ENCODE results near the gene TMEM132D. TPM values are rescaled to one million over a fixed set of nuclear protein-coding genes. Genes with fewer than 3 reads are reported as not detected.

The TMEM132D gene
- total RNA-seq, 1 donor: not detected

GRCh38 chr12:129304529-129304928 lies 599.3 kb downstream of the TMEM132D start:
- no peak for DNase-seq (ENCODE audit: insufficient read length, low spot score, missing footprints)

GRCh38 chr12:129300011-129300410 lies 603.8 kb downstream of the TMEM132D start:
- H4K20me1 ChIP-seq (ENCODE audit: insufficient read depth, low read length): no peaks in the 10 kb centered on the region
- no peak overlapping the region for H3K27ac ChIP-seq (ENCODE audit: low read depth, low read length)
- no peaks in the 10 kb centered on the region for H3K9me3 ChIP-seq (ENCODE audit: low read depth, low read length)
- H3K4me2 ChIP-seq (ENCODE audit: insufficient read depth, low read length): no peak overlapping the region
- DNase-seq (ENCODE audit: insufficient read length, low spot score, missing footprints): no peak
- TF ChIP-seq CTCF (IDR thresholded peaks at IDR 0.05; ENCODE audit: extremely low read depth, low read depth, low read length): no peak
- no peak overlapping the region for H3K4me3 ChIP-seq (ENCODE audit: insufficient read depth, low read length)
- no peaks in the 10 kb centered on the region for H3K79me2 ChIP-seq (ENCODE audit: insufficient read depth, low read length)
- no peaks in the 10 kb centered on the region for H3K36me3 ChIP-seq (ENCODE audit: insufficient read depth, low read length)
- no peaks in the 10 kb centered on the region for H3K27me3 ChIP-seq (ENCODE audit: insufficient read depth, low read length)
- no peak overlapping the region for H2AFZ ChIP-seq (ENCODE audit: low read length)
- H3K4me1 ChIP-seq (ENCODE audit: insufficient read depth, low read length): no peaks in the 10 kb centered on the region

More at GRCh38 chr12:129304529-129304928, 599.3 kb downstream of the TMEM132D start:
- Histone ChIP-seq H4K20me1 (ENCODE audit: insufficient read depth, low read length) (no peaks in the 10 kb centered on the region), H3K36me3 (ENCODE audit: insufficient read depth, low read length) (no peaks in the 10 kb centered on the region), H3K4me3 (ENCODE audit: insufficient read depth, low read length) (no peak overlapping the region), H3K4me1 (ENCODE audit: insufficient read depth, low read length) (no peaks in the 10 kb centered on the region), H3K27me3 (ENCODE audit: insufficient read depth, low read length) (no peaks in the 10 kb centered on the region), H2AFZ (ENCODE audit: low read length) (no peak overlapping the region), H3K79me2 (ENCODE audit: insufficient read depth, low read length) (no peaks in the 10 kb centered on the region), H3K9me3 (ENCODE audit: low read depth, low read length) (no peaks in the 10 kb centered on the region), H3K27ac (ENCODE audit: low read depth, low read length) (no peak overlapping the region), H3K4me2 (ENCODE audit: insufficient read depth, low read length) (no peak overlapping the region)
- TF ChIP-seq CTCF (IDR thresholded peaks at IDR 0.05; ENCODE audit: extremely low read depth, low read depth, low read length): no peak

- Histone ChIP-seq H3K27ac (ENCODE audit: low read depth, low read length) (no peak overlapping the region), H4K20me1 (ENCODE audit: insufficient read depth, low read length) (no peaks in the 10 kb centered on the region), H3K9me3 (ENCODE audit: low read depth, low read length) (no peaks in the 10 kb centered on the region), H3K4me3 (ENCODE audit: insufficient read depth, low read length) (no peak overlapping the region), H3K36me3 (ENCODE audit: insufficient read depth, low read length) (no peaks in the 10 kb centered on the region), H3K79me2 (ENCODE audit: insufficient read depth, low read length) (no peaks in the 10 kb centered on the region), H3K27me3 (ENCODE audit: insufficient read depth, low read length) (no peaks in the 10 kb centered on the region), H2AFZ (ENCODE audit: low read length) (no peak overlapping the region), H3K4me1 (ENCODE audit: insufficient read depth, low read length) (no peaks in the 10 kb centered on the region), H3K4me2 (ENCODE audit: insufficient read depth, low read length) (no peak overlapping the region)
- TF ChIP-seq CTCF (IDR thresholded peaks at IDR 0.05; ENCODE audit: extremely low read depth, low read depth, low read length): no peak
- no peak for DNase-seq (ENCODE audit: insufficient read length, low spot score, missing footprints)
These were observed 604.9 kb downstream of the TMEM132D start for GRCh38 chr12:129298921-129299320.

- H3K79me2 ChIP-seq (ENCODE audit: insufficient read depth, low read length): no peaks in the 10 kb centered on the region
- H3K27ac ChIP-seq (ENCODE audit: low read depth, low read length): no peak overlapping the region
- no peak overlapping the region for H3K4me2 ChIP-seq (ENCODE audit: insufficient read depth, low read length)
- H3K9me3 ChIP-seq (ENCODE audit: low read depth, low read length): peaks cover 3% of the 10 kb centered on the region
- no peak for DNase-seq (ENCODE audit: insufficient read length, low spot score, missing footprints)
- H3K4me3 ChIP-seq (ENCODE audit: insufficient read depth, low read length): no peak overlapping the region
- no peaks in the 10 kb centered on the region for H4K20me1 ChIP-seq (ENCODE audit: insufficient read depth, low read length)
- H3K36me3 ChIP-seq (ENCODE audit: insufficient read depth, low read length): no peaks in the 10 kb centered on the region
- H3K27me3 ChIP-seq (ENCODE audit: insufficient read depth, low read length): no peaks in the 10 kb centered on the region
- no peak overlapping the region for H2AFZ ChIP-seq (ENCODE audit: low read length)
- no peak for TF ChIP-seq CTCF (IDR thresholded peaks at IDR 0.05; ENCODE audit: extremely low read depth, low read depth, low read length)
- no peaks in the 10 kb centered on the region for H3K4me1 ChIP-seq (ENCODE audit: insufficient read depth, low read length)
These were observed 607.2 kb downstream of the TMEM132D start for GRCh38 chr12:129296671-129297070.

All from osteoblast (primary cell).